ENCODE data around the gene KCNS3. TPM values are rescaled to one million over a fixed set of nuclear protein-coding genes. Genes with fewer than 3 reads are reported as not detected.

The KCNS3 gene
- polyA plus RNA-seq, 1 of the 3 experiments (the other 2 are of a cell fraction), result 0.07 TPM

DNA sequence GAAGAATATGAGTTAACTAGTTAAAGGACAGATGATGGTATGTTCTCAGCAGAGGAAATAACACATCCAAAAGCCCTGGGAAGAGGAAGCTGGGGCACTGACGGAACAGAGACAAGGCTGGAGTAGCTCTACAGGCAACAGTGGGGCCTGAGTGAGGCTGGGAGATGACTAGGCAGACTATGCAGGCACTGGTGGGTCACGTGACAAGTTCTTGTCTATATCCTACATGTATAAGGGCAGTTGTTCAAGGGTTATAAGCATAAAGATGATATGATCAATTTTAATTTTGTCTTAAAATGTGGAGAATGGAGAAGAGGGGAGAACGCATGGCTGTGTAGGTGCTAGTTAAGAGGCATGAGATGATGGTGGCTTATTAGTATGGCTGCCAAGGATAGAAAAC, 68.6 kb downstream of the KCNS3 start (continued):
- TF ChIP-seq NFIC (IDR thresholded peaks at IDR 0.05; ENCODE audit: borderline replicate concordance), result no peak

DNA sequence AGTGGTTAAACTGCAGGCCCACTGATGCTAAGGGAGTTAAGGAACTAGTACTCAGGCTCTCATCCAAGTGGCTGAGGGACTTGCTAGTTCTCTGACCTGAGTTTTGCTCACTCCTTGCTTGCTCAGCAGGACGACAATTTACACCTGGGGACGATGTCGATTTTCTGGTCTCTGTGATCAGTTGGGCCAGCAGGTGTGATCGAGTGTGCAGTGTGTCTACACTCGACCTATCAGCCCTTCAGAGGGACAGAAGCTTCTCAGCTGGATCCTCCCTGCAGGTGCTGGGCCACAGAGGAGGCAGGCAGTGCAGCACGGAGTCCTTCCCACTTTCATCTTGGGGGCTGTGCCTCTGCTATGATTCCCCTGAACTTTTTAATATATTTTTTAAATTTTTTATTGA, 71.5 kb downstream of the KCNS3 start:
- 0% methylated on average over 6 of the region's 6 CpGs for WGBS (ENCODE audit: low lambda C conversion rate)
- Histone ChIP-seq H3K4me1 (ENCODE audit: control insufficient read depth in 1 of 2, insufficient read depth in 2 of 2, low read depth in 1 of 2, low read length in 1 of 2) (no peaks in the 10 kb centered on the region), H3K27ac (ENCODE audit: low read depth in 2 of 2, low read length in 1 of 2) (no peak overlapping the region), H3K9me2 (no peaks in the 10 kb centered on the region), H3K79me2 (ENCODE audit: insufficient read depth) (no peaks in the 10 kb centered on the region), H2AFZ (ENCODE audit: low read depth) (no peak overlapping the region), H3K27me3 (ENCODE audit: insufficient read depth) (no peaks in the 10 kb centered on the region), H3K36me3 (replicated peaks in 1 of 2; ENCODE audit: control insufficient read depth in 1 of 2, insufficient read depth in 2 of 2, low read length in 1 of 2) (no peaks in the 10 kb centered on the region), H3K4me2 (no peak overlapping the region), H3F3A (replicated peaks; ENCODE audit: insufficient read depth) (no peaks in the 10 kb centered on the region), H4K20me1 (ENCODE audit: insufficient read depth) (no peaks in the 10 kb centered on the region), H3K9me3 (no peaks in the 10 kb centered on the region), H3K9ac (no peak overlapping the region), H3K4me3 (ENCODE audit: low read depth in 2 of 2, low read length in 1 of 2) (no peak overlapping the region)
- POLR2A ChIA-PET, result no interaction called here
- TF ChIP-seq, protein P1, sequence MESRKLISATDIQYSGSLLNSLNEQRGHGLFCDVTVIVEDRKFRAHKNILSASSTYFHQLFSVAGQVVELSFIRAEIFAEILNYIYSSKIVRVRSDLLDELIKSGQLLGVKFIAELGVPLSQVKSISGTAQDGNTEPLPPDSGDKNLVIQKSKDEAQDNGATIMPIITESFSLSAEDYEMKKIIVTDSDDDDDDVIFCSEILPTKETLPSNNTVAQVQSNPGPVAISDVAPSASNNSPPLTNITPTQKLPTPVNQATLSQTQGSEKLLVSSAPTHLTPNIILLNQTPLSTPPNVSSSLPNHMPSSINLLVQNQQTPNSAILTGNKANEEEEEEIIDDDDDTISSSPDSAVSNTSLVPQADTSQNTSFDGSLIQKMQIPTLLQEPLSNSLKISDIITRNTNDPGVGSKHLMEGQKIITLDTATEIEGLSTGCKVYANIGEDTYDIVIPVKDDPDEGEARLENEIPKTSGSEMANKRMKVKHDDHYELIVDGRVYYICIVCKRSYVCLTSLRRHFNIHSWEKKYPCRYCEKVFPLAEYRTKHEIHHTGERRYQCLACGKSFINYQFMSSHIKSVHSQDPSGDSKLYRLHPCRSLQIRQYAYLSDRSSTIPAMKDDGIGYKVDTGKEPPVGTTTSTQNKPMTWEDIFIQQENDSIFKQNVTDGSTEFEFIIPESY (IDR thresholded peaks at IDR 0.05; ENCODE audit: borderline replicate concordance, low read depth), result no peak
- no peak for TF ChIP-seq NRF1 (IDR thresholded peaks at IDR 0.05; ENCODE audit: low read depth, low read length)
- no peak for TF ChIP-seq EP300 (IDR thresholded peaks at IDR 0.05; ENCODE audit: borderline replicate concordance in 1 of 2, low read depth in 1 of 2, low read length in 1 of 2)
- TF ChIP-seq, protein P2, sequence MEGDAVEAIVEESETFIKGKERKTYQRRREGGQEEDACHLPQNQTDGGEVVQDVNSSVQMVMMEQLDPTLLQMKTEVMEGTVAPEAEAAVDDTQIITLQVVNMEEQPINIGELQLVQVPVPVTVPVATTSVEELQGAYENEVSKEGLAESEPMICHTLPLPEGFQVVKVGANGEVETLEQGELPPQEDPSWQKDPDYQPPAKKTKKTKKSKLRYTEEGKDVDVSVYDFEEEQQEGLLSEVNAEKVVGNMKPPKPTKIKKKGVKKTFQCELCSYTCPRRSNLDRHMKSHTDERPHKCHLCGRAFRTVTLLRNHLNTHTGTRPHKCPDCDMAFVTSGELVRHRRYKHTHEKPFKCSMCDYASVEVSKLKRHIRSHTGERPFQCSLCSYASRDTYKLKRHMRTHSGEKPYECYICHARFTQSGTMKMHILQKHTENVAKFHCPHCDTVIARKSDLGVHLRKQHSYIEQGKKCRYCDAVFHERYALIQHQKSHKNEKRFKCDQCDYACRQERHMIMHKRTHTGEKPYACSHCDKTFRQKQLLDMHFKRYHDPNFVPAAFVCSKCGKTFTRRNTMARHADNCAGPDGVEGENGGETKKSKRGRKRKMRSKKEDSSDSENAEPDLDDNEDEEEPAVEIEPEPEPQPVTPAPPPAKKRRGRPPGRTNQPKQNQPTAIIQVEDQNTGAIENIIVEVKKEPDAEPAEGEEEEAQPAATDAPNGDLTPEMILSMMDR (IDR thresholded peaks at IDR 0.05), result no peak
- no peak for TF ChIP-seq TCF12 (IDR thresholded peaks at IDR 0.05)
- TF ChIP-seq MEF2A (IDR thresholded peaks at IDR 0.05; ENCODE audit: borderline replicate concordance, low read depth), result no peak
- no peak for TF ChIP-seq SIN3A (IDR thresholded peaks at IDR 0.05; ENCODE audit: borderline replicate concordance, low read depth, low read length)
- no peak for TF ChIP-seq FOXM1 (IDR thresholded peaks at IDR 0.05; ENCODE audit: low read depth)
- TF ChIP-seq, protein P3, sequence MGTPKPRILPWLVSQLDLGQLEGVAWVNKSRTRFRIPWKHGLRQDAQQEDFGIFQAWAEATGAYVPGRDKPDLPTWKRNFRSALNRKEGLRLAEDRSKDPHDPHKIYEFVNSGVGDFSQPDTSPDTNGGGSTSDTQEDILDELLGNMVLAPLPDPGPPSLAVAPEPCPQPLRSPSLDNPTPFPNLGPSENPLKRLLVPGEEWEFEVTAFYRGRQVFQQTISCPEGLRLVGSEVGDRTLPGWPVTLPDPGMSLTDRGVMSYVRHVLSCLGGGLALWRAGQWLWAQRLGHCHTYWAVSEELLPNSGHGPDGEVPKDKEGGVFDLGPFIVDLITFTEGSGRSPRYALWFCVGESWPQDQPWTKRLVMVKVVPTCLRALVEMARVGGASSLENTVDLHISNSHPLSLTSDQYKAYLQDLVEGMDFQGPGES (IDR thresholded peaks at IDR 0.05; ENCODE audit: low read depth, low read length), result no peak
- TF ChIP-seq, protein P4, sequence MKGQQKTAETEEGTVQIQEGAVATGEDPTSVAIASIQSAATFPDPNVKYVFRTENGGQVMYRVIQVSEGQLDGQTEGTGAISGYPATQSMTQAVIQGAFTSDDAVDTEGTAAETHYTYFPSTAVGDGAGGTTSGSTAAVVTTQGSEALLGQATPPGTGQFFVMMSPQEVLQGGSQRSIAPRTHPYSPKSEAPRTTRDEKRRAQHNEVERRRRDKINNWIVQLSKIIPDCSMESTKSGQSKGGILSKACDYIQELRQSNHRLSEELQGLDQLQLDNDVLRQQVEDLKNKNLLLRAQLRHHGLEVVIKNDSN (IDR thresholded peaks at IDR 0.05; ENCODE audit: borderline replicate concordance, low read depth), result no peak
- TF ChIP-seq, protein P5, sequence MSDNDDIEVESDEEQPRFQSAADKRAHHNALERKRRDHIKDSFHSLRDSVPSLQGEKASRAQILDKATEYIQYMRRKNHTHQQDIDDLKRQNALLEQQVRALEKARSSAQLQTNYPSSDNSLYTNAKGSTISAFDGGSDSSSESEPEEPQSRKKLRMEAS (IDR thresholded peaks at IDR 0.05; ENCODE audit: low read depth), result no peak
- TF ChIP-seq, protein P6, sequence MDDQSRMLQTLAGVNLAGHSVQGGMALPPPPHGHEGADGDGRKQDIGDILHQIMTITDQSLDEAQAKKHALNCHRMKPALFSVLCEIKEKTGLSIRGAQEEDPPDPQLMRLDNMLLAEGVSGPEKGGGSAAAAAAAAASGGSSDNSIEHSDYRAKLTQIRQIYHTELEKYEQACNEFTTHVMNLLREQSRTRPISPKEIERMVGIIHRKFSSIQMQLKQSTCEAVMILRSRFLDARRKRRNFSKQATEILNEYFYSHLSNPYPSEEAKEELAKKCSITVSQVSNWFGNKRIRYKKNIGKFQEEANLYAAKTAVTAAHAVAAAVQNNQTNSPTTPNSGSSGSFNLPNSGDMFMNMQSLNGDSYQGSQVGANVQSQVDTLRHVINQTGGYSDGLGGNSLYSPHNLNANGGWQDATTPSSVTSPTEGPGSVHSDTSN (IDR thresholded peaks at IDR 0.05), result no peak
- no peak for TF ChIP-seq FOXJ3 (CRISPR knock-in tag; IDR thresholded peaks at IDR 0.05)
- no peak for TF ChIP-seq TAF1 (IDR thresholded peaks at IDR 0.05; ENCODE audit: borderline replicate concordance, low read depth, low read length)
- no peak for TF ChIP-seq GABPA (IDR thresholded peaks at IDR 0.05; ENCODE audit: low read depth)
- TF ChIP-seq GATA2 (CRISPR knock-in tag; IDR thresholded peaks at IDR 0.05), result no peak
- no peak for TF ChIP-seq ELF1 (IDR thresholded peaks at IDR 0.05)
- no peak for TF ChIP-seq RXRA (IDR thresholded peaks at IDR 0.05; ENCODE audit: borderline replicate concordance, low read depth)
- TF ChIP-seq SMC3 (IDR thresholded peaks at IDR 0.05; ENCODE audit: low read depth, low read length), result no peak
- no peak for TF ChIP-seq MXI1 (IDR thresholded peaks at IDR 0.05; ENCODE audit: low read depth, low read length)
- DNase-seq, result no peak
- CTCF ChIA-PET, result interaction anchor here (1.2 kb wide), 1 partner anchor 18 kb away, joined by 3 read pairs; no protein-coding TSS in a partner anchor
